Coronary artery (tissue), 2 donors: Measurements from ENCODE around the gene MUC5AC.

ENCODE experiments used
- DNase-seq: peaks from one replicate; pipeline ENCODE4 v3.0.0-alpha.2; 2017; ENCODE audit warnings: low spot score
- H3K27ac ChIP-seq, 2 donors: fragments of 200-600 bp; sonication (generic); one replicate each; pipeline ENCODE4 v1.5.1; 2016 to 2019
- H3K4me3 ChIP-seq: fragments of 200-600 bp; sonication (generic); 2 replicates; pipeline ENCODE4 v1.5.1; 2016; ENCODE audit warnings: mild to moderate bottlenecking, moderate library complexity
- CTCF ChIP-seq: fragments of 200-600 bp; sonication (generic); IDR thresholded peaks from one replicate; pipeline ENCODE4 v1.5.1; 2019; ENCODE audit warnings: antibody characterized with exemption

The MUC5AC gene

GRCh38 chr11:1234054-1234720, 76.4 kb downstream of the MUC5AC start:
- no peak for DNase-seq
- no peak overlapping the region for H3K27ac ChIP-seq

GRCh38 chr11:1234771-1235305, 77.1 kb downstream of the MUC5AC start:
- no peak for DNase-seq
- no peak overlapping the region for H3K4me3 ChIP-seq
- no peak overlapping the region for H3K27ac ChIP-seq
- TF ChIP-seq CTCF: no peak

More at GRCh38 chr11:1234054-1234720, 76.4 kb downstream of the MUC5AC start:
- no peak overlapping the region for H3K4me3 ChIP-seq
- no peak for TF ChIP-seq CTCF

- no peak for TF ChIP-seq CTCF
- no peak overlapping the region for H3K4me3 ChIP-seq
- no peak overlapping the region for H3K27ac ChIP-seq
- DNase-seq: no peak
Measured at GRCh38 chr11:1235306-1235900, 77.7 kb downstream of the MUC5AC start.

GRCh38 chr11:1235901-1236315, 78.2 kb downstream of the MUC5AC start:
- TF ChIP-seq CTCF: no peak
- Histone ChIP-seq H3K4me3 (no peak overlapping the region), H3K27ac (no peak overlapping the region)
- no peak for DNase-seq

- TF ChIP-seq CTCF: no peak
- no peak for DNase-seq
- Histone ChIP-seq H3K27ac (no peak overlapping the region), H3K4me3 (no peak overlapping the region)
Measured at GRCh38 chr11:1236316-1237127, 78.8 kb downstream of the MUC5AC start.

- DNase-seq: no peak
- no peak for TF ChIP-seq CTCF
- Histone ChIP-seq H3K27ac (no peak overlapping the region), H3K4me3 (no peak overlapping the region)
Measured at GRCh38 chr11:1237128-1237580, 79.4 kb downstream of the MUC5AC start.
